Measurements from ENCODE around the gene FAM222B.

GRCh38 chr17:28738680-28739384 is 103.8 kb downstream of the FAM222B start:
- TF ChIP-seq CTCF (IDR thresholded peaks at IDR 0.05; ENCODE audit: low read depth, low read length): no peak
- TF ChIP-seq POLR2A (IDR thresholded peaks at IDR 0.05; ENCODE audit: extremely low read depth, insufficient read length): no peak
- TF ChIP-seq MYC (IDR thresholded peaks at IDR 0.05; ENCODE audit: low read depth, low read length): no peak
- no peak for TF ChIP-seq MAX (IDR thresholded peaks at IDR 0.05; ENCODE audit: low read depth, low read length)
